SK-N-SH treated with all-trans-retinoic acid at 6 μM for 48 hours (cell line): ENCODE data around the gene CTDSP1.

ENCODE experiments used
- BACH2 ChIP-seq: fragments of 250-450 bp; sonication (Bioruptor Pico); IDR thresholded peaks from 2 replicates; pipeline ENCODE4 v1.9.0; 2021; ENCODE audit warnings: mild to moderate bottlenecking, borderline replicate concordance
- CSDC2 ChIP-seq: fragments of 250-450 bp; sonication (Bioruptor Pico); IDR thresholded peaks from 2 replicates; pipeline ENCODE4 v1.5.0; 2020; ENCODE audit warnings: mild to moderate bottlenecking, moderate library complexity
- PPARA ChIP-seq: fragments of 250-450 bp; sonication (Bioruptor Pico); IDR thresholded peaks from 2 replicates; pipeline ENCODE4 v1.5.0; 2020; ENCODE audit warnings: mild to moderate bottlenecking, borderline replicate concordance
- ZC3H10 ChIP-seq: fragments of 250-450 bp; sonication (Bioruptor Pico); IDR thresholded peaks from 2 replicates; pipeline ENCODE4 v1.5.1; 2021; ENCODE audit warnings: mild to moderate bottlenecking, moderate library complexity
- ZFP3 ChIP-seq: fragments of 250-450 bp; sonication (Bioruptor Pico); IDR thresholded peaks from 2 replicates; pipeline ENCODE4 v1.5.0; 2020; ENCODE audit warnings: mild to moderate bottlenecking, moderate library complexity
- TF ChIP-seq, protein P1 (sequence below): fragments of 250-450 bp; sonication (Bioruptor Pico); IDR thresholded peaks from 2 replicates; pipeline ENCODE4 v1.8.0; 2020; ENCODE audit warnings: mild to moderate bottlenecking, moderate library complexity, borderline replicate concordance

DNA sequence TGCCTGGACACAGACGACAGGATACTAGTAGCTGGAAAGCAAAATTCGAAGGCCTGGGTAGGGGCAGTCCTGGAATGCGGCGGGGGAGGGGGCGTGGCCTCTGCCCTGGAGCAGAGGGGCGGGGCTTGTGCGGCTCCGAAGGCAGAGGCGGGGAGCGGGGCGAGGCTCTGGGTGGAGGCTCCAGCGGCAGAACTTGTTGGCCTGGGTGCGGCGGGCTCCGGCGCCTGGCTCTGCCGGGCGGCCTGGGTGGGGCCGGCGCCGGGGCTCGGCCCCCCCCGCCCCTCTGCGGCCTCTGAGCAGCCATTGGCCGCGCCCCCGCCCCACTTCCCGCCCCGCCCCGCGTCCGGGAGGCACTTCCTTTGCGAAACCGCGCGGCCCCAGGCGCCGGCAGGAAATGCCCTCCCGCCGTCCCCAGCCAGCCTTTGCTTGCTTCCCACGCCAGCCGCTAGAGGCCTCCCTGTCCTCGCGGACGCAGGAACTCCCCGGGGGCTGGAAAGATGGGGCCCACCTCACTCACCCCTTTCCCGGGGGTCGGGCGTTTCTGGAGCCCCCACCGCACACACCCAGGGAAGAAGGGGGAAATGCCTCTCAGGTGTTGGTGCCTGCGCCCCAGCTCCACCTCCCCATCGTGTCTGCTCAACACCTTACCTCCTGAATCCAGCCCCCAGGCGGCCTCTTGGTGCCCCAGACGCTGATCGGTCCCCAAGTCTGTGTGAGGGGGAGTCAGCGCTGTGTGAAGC is 6.7 kb downstream of the CTDSP1 start:
- TF ChIP-seq CSDC2 (CRISPR knock-in tag), result no peak
- TF ChIP-seq ZFP3 (CRISPR knock-in tag), result no peak
- TF ChIP-seq, protein P1, sequence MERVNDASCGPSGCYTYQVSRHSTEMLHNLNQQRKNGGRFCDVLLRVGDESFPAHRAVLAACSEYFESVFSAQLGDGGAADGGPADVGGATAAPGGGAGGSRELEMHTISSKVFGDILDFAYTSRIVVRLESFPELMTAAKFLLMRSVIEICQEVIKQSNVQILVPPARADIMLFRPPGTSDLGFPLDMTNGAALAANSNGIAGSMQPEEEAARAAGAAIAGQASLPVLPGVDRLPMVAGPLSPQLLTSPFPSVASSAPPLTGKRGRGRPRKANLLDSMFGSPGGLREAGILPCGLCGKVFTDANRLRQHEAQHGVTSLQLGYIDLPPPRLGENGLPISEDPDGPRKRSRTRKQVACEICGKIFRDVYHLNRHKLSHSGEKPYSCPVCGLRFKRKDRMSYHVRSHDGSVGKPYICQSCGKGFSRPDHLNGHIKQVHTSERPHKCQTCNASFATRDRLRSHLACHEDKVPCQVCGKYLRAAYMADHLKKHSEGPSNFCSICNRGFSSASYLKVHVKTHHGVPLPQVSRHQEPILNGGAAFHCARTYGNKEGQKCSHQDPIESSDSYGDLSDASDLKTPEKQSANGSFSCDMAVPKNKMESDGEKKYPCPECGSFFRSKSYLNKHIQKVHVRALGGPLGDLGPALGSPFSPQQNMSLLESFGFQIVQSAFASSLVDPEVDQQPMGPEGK (CRISPR knock-in tag), result peak; percentile 96
- TF ChIP-seq ZC3H10 (CRISPR knock-in tag), result no peak
- no peak for TF ChIP-seq PPARA (CRISPR knock-in tag)
- TF ChIP-seq BACH2 (CRISPR knock-in tag), result no peak
